Kidney (tissue), 14 donors: ENCODE data around the gene NIPAL1. TPM values are rescaled to one million over a fixed set of nuclear protein-coding genes. Genes with fewer than 3 reads are reported as not detected.
"Not testable (repeated sequence)": the region's sequence is repeated elsewhere in the genome, so short reads cannot be mapped to it uniquely, and the experiment has no call there.

Experiments
- DNase-seq, 5 donors: peaks; one replicate each; pipeline ENCODE4 v3.0.0-alpha.2; 2013 to 2020
- FAIRE-seq: peaks from 2 replicates; lab custom pipeline; 2012; peaks lifted over from hg19 to GRCh38; lab: Jason Lieb, UNC
- H3K27ac ChIP-seq, 2 donors: one replicate each; pipeline ENCODE4 v1.7.0; 2013; ENCODE audit warnings: low read depth in 2 of 2, low read length in 2 of 2, inconsistent platforms in 1 of 2
- H3K27me3 ChIP-seq: one replicate; pipeline ENCODE4 v1.7.1; 2013; ENCODE audit warnings: low read length, inconsistent platforms; ENCODE audit not compliant: control insufficient read depth, insufficient read depth
- H3K36me3 ChIP-seq, 3 donors: one replicate each; pipeline versions ENCODE4 v1.7.0 to v1.7.1; 2013; ENCODE audit warnings: low read length in 3 of 3, control low read depth in 1 of 3, inconsistent platforms in 1 of 3; ENCODE audit not compliant: insufficient read depth in 3 of 3, control insufficient read depth in 2 of 3
- H3K4me1 ChIP-seq, 3 donors: one replicate each; pipeline versions ENCODE4 v1.7.0 to v1.7.1; 2013; ENCODE audit warnings: low read length in 3 of 3, inconsistent platforms in 1 of 3, low read depth in 1 of 3; ENCODE audit not compliant: control insufficient read depth in 2 of 3, insufficient read depth in 2 of 3
- H3K4me3 ChIP-seq, 3 donors: one replicate each; pipeline versions ENCODE4 v1.7.0 to v1.8.1; 2013; ENCODE audit warnings: low read length in 3 of 3, control low read depth in 1 of 3, inconsistent platforms in 1 of 3
- H3K9ac ChIP-seq, 3 donors: one replicate each; pipeline versions ENCODE4 v1.7.0 to v1.7.1; 2013; ENCODE audit warnings: low read length in 3 of 3, control low read depth in 1 of 3, inconsistent platforms in 1 of 3
- H3K9me3 ChIP-seq, 3 donors: one replicate each; pipeline versions ENCODE4 v1.7.0 to v1.7.1; 2013; ENCODE audit warnings: low read length in 3 of 3, control low read depth in 1 of 3, inconsistent platforms in 1 of 3; ENCODE audit not compliant: control insufficient read depth in 2 of 3, insufficient read depth in 1 of 3
- CTCF ChIP-seq: IDR thresholded peaks from 3 replicates; pipeline ENCODE4 v1.5.1; 2012; ENCODE audit warnings: mild to moderate bottlenecking, moderate library complexity, borderline replicate concordance; ENCODE audit not compliant: insufficient read depth; ENCODE audit errors: extremely low read depth
- intact Hi-C: fragments of 100-400 bp; cut with DNase I; formaldehyde crosslinking; loops from one replicate; pipeline ENCODE4 v1.11.1; 2022
- polyA plus RNA-seq: library from polyadenylated mRNA; stranded (reverse); fragments of 350-450 nt; fragmentation: Illumina TruSeq; extraction: RNeasy Lipid Tissue Mini Kit (QIAGEN cat#74804); gene quantifications from one replicate; pipeline ENCODE4 v1.2.3, GENCODE V29; 2014; ENCODE audit warnings: low read depth, low replicate concordance; ENCODE audit not compliant: insufficient read depth
- total RNA-seq: library from RNA; stranded (reverse); fragmentation: NEBNext Ultra II Directional; extraction: Animal tissue kit (Norgen Biotek cat#: 25700); gene quantifications from one replicate; pipeline ENCODE4 v1.2.1, GENCODE V29; 2021
- donor health status: control.
- donor health status: control.
- donor health status: control.
- donor health status: control.
- donor health status: control.
- donor health status: DM: yes; HTN: yes; CAD: no.
- donor health status: Normal renal cell carcinoma (clear cell type).

NIPAL1 gene
- total and polyA plus RNA-seq, 2 donors from 2014 or later, result 1.4 to 6.9 TPM

GRCh38 chr4:48008021-48008596, 8.5 kb upstream of the NIPAL1 start:
- no peak for TF ChIP-seq CTCF
- DNase-seq (no peak), FAIRE-seq (peak; percentile 46)
- no peaks in the 10 kb centered on the region for H3K36me3 ChIP-seq
- H3K27ac ChIP-seq, result no peak overlapping the region
- no peaks in the 10 kb centered on the region for H3K27me3 ChIP-seq
- no peak overlapping the region for H3K4me3 ChIP-seq
- H3K9ac ChIP-seq, result no peak overlapping the region
- H3K4me1 ChIP-seq, result no peaks in the 10 kb centered on the region
- intact Hi-C loops, result no loop called here
- H3K9me3 ChIP-seq, result no peaks in the 10 kb centered on the region

- intact Hi-C loops, FAIRE-seq, DNase-seq: not testable (repeated sequence)
Measured at GRCh38 chr4:48010906-48011305, 5.7 kb upstream of the NIPAL1 start.

GRCh38 chr4:48011722-48012121, 4.8 kb upstream of the NIPAL1 start:
- Histone ChIP-seq H3K4me3 (no peak overlapping the region), H3K9me3 (no peaks in the 10 kb centered on the region), H3K27me3 (no peaks in the 10 kb centered on the region), H3K27ac (no peak overlapping the region), H3K36me3 (no peaks in the 10 kb centered on the region), H3K9ac (no peak overlapping the region), H3K4me1 (peaks cover 0 to 3% (median 0%) of the 10 kb centered on the region in 3 donors)
- no peak for DNase-seq
- no peak for TF ChIP-seq CTCF
- intact Hi-C loops, result no loop called here
- FAIRE-seq, result no peak

More at GRCh38 chr4:48010906-48011305, 5.7 kb upstream of the NIPAL1 start:
- H3K9ac ChIP-seq, H3K27me3 ChIP-seq, H3K36me3 ChIP-seq, H3K4me1 ChIP-seq, H3K9me3 ChIP-seq, H3K27ac ChIP-seq, H3K4me3 ChIP-seq: not testable (repeated sequence)

GRCh38 chr4:48012824-48013223, 3.7 kb upstream of the NIPAL1 start:
- no peak for TF ChIP-seq CTCF
- FAIRE-seq (no peak), DNase-seq (peak in 1 of 5 donors; percentile 25)
- Histone ChIP-seq H3K9ac (no peak overlapping the region), H3K27ac (no peak overlapping the region), H3K4me1 (peaks cover 0 to 5% (median 0%) of the 10 kb centered on the region in 3 donors), H3K4me3 (no peak overlapping the region), H3K9me3 (no peaks in the 10 kb centered on the region), H3K36me3 (no peaks in the 10 kb centered on the region), H3K27me3 (no peaks in the 10 kb centered on the region)
- intact Hi-C loops, result no loop called here
